Peyer's patch (tissue), 4 donors: ENCODE measurements around the gene GALNT4. TPM values are rescaled to one million over a fixed set of nuclear protein-coding genes. Genes with fewer than 3 reads are reported as not detected.

Experiments used
- DNase-seq, 3 donors: peaks; one replicate each; pipeline ENCODE4 v3.0.0-alpha.2; 2017 to 2019
- H3K27ac ChIP-seq, 4 donors: fragments of 200-600 bp; sonication (generic); one replicate each; pipeline ENCODE4 v1.5.1; 2016 to 2019
- H3K27me3 ChIP-seq, 2 donors: fragments of 200-600 bp; sonication (generic); one replicate each; pipeline ENCODE4 v1.5.1; 2019
- H3K36me3 ChIP-seq, 3 donors: fragments of 200-600 bp; sonication (generic); one replicate each; pipeline ENCODE4 v1.5.1; 2016 to 2019
- H3K4me1 ChIP-seq, 4 donors: fragments of 200-600 bp; sonication (generic); one replicate each; pipeline ENCODE4 v1.5.1; 2016 to 2019
- H3K4me3 ChIP-seq, 4 donors: fragments of 200-600 bp; sonication (generic); 1 replicate in 3 of 4; 2 replicates in 1 of 4; pipeline ENCODE4 v1.5.1; 2016 to 2019; ENCODE audit warnings: mild to moderate bottlenecking in 1 of 4
- H3K9me3 ChIP-seq, 4 donors: fragments of 200-600 bp; sonication (generic); one replicate each; pipeline ENCODE4 v1.5.1; 2016 to 2019; ENCODE audit warnings: mild to moderate bottlenecking in 1 of 4
- POLR2A ChIP-seq, 2 donors: fragments of 450-650 bp; IDR thresholded peaks; one replicate each; pipeline ENCODE4 v1.5.1; 2017; ENCODE audit warnings: antibody characterized with exemption in 2 of 2, mild to moderate bottlenecking in 2 of 2, moderate library complexity in 2 of 2
- total RNA-seq, 4 donors: library from RNA; depleted of rRNA; stranded (reverse); fragments of >200 nt; gene quantifications; one replicate each; pipeline ENCODE4 v1.1.0, GENCODE V29; 2016
- TF ChIP-seq, protein P1 (sequence below), 6 experiments: fragments of 450-650 bp in 4 of 6; fragments of 200-600 bp in 2 of 6; sonication (generic) in 1 of 6; IDR thresholded peaks; one replicate each; pipeline ENCODE4 v1.5.1; 2017 to 2019; ENCODE audit warnings: antibody characterized with exemption in 6 of 6, mild to moderate bottlenecking in 3 of 6, moderate library complexity in 1 of 6

Gene GALNT4
- total RNA-seq, 4 donors from 2014 or later: 15.7 to 34.3 (median 26.1) TPM

DNA sequence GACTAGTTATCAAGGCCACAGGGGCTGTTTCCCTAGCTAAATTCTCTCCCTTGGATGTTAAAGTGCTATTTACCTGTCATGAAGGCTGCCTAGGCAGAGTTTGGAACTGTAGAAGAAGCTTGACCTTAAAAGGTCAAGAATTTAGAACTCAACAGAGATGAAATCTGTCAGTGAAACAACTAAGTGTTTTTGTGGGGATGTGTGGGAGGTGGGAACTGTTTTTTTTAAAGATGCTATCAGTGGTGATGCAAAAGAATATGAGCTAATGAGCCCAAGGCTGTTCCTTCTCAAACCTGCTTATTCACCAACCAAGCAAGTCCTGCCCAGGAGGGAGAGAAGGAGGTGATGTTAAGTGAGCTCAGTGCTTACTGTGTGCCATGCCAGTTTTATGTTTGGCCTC lies 42.0 kb upstream of the GALNT4 start:
- no peak for TF ChIP-seq POLR2A (IDR thresholded peaks at IDR 0.05)
- TF ChIP-seq, protein P1, sequence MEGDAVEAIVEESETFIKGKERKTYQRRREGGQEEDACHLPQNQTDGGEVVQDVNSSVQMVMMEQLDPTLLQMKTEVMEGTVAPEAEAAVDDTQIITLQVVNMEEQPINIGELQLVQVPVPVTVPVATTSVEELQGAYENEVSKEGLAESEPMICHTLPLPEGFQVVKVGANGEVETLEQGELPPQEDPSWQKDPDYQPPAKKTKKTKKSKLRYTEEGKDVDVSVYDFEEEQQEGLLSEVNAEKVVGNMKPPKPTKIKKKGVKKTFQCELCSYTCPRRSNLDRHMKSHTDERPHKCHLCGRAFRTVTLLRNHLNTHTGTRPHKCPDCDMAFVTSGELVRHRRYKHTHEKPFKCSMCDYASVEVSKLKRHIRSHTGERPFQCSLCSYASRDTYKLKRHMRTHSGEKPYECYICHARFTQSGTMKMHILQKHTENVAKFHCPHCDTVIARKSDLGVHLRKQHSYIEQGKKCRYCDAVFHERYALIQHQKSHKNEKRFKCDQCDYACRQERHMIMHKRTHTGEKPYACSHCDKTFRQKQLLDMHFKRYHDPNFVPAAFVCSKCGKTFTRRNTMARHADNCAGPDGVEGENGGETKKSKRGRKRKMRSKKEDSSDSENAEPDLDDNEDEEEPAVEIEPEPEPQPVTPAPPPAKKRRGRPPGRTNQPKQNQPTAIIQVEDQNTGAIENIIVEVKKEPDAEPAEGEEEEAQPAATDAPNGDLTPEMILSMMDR (IDR thresholded peaks at IDR 0.05): no peak
- DNase-seq: no peak
- Histone ChIP-seq H3K4me3 (no peak overlapping the region), H3K9me3 (no peaks in the 10 kb centered on the region), H3K27me3 (no peaks in the 10 kb centered on the region), H3K4me1 (no peaks in the 10 kb centered on the region), H3K27ac (no peak overlapping the region), H3K36me3 (no peaks in the 10 kb centered on the region)

DNA sequence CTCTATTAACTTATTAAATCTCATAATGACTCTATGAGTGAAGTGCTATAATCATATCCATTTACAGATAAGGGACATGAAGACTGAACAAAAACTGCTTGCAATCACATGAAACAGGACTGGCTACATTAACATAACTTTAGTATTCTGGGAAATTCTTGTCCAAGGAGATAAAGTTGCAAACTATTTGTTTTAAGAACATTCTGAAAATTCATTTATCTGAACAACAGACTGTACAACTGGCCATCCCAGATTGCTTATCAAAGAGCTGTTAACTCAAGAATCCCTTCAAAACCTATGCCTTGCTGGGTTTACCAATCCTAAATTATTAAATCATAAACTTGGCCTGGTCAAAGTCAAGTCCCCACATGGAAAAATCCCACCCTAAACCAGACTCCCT lies 40.4 kb upstream of the GALNT4 start:
- H3K27ac ChIP-seq: no peak overlapping the region
- no peaks in the 10 kb centered on the region for H3K4me1 ChIP-seq
- no peak for DNase-seq
- TF ChIP-seq, protein P1 (IDR thresholded peaks at IDR 0.05): no peak
- no peak for TF ChIP-seq POLR2A (IDR thresholded peaks at IDR 0.05)
- H3K36me3 ChIP-seq: no peaks in the 10 kb centered on the region
- no peaks in the 10 kb centered on the region for H3K27me3 ChIP-seq
- no peaks in the 10 kb centered on the region for H3K9me3 ChIP-seq
- no peak overlapping the region for H3K4me3 ChIP-seq

DNA sequence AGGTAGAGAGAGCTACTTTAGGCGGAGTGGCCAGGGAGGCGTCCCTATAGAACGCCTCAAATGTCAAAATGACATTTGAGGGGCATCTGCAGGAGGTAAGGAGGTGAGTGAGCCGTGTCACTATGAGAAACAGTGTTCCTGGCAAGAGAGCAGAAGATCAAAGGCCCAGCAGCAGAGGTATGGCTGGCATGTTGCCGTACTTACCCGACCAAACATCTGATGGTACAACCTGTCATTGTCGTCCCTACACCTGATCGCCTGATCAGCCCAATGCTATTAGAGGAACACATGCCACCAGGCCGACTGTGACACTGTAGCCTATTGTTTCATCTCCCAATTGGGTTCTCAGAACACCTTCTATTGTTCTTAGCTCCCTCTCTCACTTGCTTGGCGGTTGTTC lies 35.2 kb upstream of the GALNT4 start:
- H3K27ac ChIP-seq: no peak overlapping the region
- no peaks in the 10 kb centered on the region for H3K27me3 ChIP-seq
- no peak overlapping the region for H3K4me3 ChIP-seq
- H3K4me1 ChIP-seq: no peaks in the 10 kb centered on the region
- H3K36me3 ChIP-seq: no peaks in the 10 kb centered on the region
- H3K9me3 ChIP-seq: no peaks in the 10 kb centered on the region
- no peak for DNase-seq
- TF ChIP-seq, protein P1 (IDR thresholded peaks at IDR 0.05): no peak
- TF ChIP-seq POLR2A (IDR thresholded peaks at IDR 0.05): no peak

DNA sequence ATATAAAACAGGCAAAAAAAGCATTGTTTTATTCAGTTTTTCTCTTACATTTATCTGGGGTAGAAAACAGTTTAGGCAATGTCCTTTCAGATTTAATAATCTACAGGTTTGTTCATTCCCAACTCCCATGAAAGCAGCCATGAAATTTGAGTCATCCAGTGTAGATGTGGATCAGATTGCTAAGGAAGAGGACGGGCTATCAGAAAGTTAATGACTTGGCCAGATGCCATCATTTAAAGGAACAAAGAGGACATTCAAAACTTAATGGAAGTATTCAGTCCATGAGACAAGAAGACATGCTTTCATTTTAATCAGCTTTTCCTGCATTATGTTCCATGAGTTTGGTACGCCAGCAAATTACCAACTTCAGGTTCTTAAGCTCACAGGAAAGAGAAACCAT lies 32.4 kb upstream of the GALNT4 start:
- H3K27me3 ChIP-seq: no peaks in the 10 kb centered on the region
- H3K27ac ChIP-seq: no peak overlapping the region
- DNase-seq: no peak
- no peaks in the 10 kb centered on the region for H3K9me3 ChIP-seq
- no peak overlapping the region for H3K4me3 ChIP-seq
- no peak for TF ChIP-seq POLR2A (IDR thresholded peaks at IDR 0.05)
- TF ChIP-seq, protein P1 (IDR thresholded peaks at IDR 0.05): no peak
- H3K36me3 ChIP-seq: no peaks in the 10 kb centered on the region
- no peaks in the 10 kb centered on the region for H3K4me1 ChIP-seq

DNA sequence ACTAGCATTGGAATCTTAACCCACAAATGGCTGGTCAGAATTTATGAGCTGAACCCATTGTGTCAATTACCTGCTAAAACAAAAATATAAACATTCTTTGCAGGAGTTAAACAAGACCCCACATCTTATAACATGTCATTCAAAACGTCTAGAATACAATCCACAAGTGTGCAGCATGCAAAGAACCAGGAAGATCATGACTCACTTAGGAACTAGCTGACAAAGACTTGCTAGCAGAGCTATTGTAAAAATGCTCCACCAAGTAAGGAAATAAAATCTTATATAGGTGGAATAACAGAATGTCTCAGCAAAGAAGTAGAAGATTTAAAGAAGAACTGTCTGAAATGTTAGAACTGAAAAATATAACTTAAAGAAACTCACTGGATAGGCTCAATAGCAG lies 27.8 kb upstream of the GALNT4 start:
- TF ChIP-seq, protein P1 (IDR thresholded peaks at IDR 0.05): no peak
- TF ChIP-seq POLR2A (IDR thresholded peaks at IDR 0.05): no peak
- no peak for DNase-seq
- no peaks in the 10 kb centered on the region for H3K9me3 ChIP-seq

DNA sequence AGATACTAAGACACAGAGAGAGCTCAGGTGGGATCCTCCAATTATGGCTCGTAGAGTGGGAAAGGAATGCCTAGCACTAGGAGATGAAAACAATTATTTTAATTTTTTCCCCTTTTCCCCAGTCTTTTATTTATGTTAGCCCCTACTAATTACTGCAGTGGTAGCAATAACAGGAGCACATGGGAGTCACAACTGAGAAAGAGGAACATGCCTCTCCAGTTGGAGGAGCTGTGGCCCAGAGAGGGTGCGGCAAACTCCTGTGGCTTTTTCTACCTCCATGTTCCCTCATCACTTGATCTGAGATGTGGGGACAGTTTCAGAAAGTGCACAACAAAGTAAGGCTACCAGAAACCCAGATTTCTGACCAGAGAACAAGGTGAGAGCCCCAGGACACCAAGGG lies 27.2 kb upstream of the GALNT4 start:
- TF ChIP-seq POLR2A (IDR thresholded peaks at IDR 0.05): no peak
- TF ChIP-seq, protein P1 (IDR thresholded peaks at IDR 0.05): no peak
- no peaks in the 10 kb centered on the region for H3K36me3 ChIP-seq
- H3K9me3 ChIP-seq: no peaks in the 10 kb centered on the region
- DNase-seq: no peak
- no peaks in the 10 kb centered on the region for H3K4me1 ChIP-seq
- no peak overlapping the region for H3K27ac ChIP-seq
- no peaks in the 10 kb centered on the region for H3K27me3 ChIP-seq
- H3K4me3 ChIP-seq: no peak overlapping the region

More for the DNA sequence above, 27.8 kb upstream of the GALNT4 start:
- H3K27me3 ChIP-seq: no peaks in the 10 kb centered on the region
- no peak overlapping the region for H3K27ac ChIP-seq
- H3K36me3 ChIP-seq: no peaks in the 10 kb centered on the region
- no peaks in the 10 kb centered on the region for H3K4me1 ChIP-seq
- no peak overlapping the region for H3K4me3 ChIP-seq
